HG02884 (cell line): ENCODE data around the gene SCP2.
"Not testable (repeated sequence)": the region's sequence is repeated elsewhere in the genome, so short reads cannot be mapped to it uniquely, and the experiment has no call there.

ENCODE experiments used
- ATAC-seq: cut with Tn5 transposase; IDR thresholded peaks from one replicate; pipeline ENCODE4 v1.9.1; 2021; ENCODE audit warnings: mild to moderate bottlenecking, moderate library complexity; ENCODE audit not compliant: unreplicated experiment

Gene SCP2

GRCh38 chr1:52916241-52916975 lies 10.7 kb upstream of the SCP2 start:
- no peak for ATAC-seq

GRCh38 chr1:52917156-52917555 lies 9.9 kb upstream of the SCP2 start:
- no peak for ATAC-seq

GRCh38 chr1:52917581-52917980 lies 9.5 kb upstream of the SCP2 start:
- ATAC-seq: no peak

- no peak for ATAC-seq
Measured at GRCh38 chr1:52918201-52918600, 8.9 kb upstream of the SCP2 start.

GRCh38 chr1:52919051-52919722 lies 7.9 kb upstream of the SCP2 start:
- ATAC-seq: no peak

- no peak for ATAC-seq
Measured at GRCh38 chr1:52919723-52920483, 7.2 kb upstream of the SCP2 start.

- no peak for ATAC-seq
Measured at GRCh38 chr1:52920791-52921291, 6.2 kb upstream of the SCP2 start.

- ATAC-seq: no peak
Measured at GRCh38 chr1:52925571-52926005, 1.5 kb upstream of the SCP2 start.

GRCh38 chr1:52926864-52927211 lies 238 bp upstream of the SCP2 start:
- no peak for ATAC-seq

- no peak for ATAC-seq
Measured at GRCh38 chr1:52928015-52928404, 934 bp downstream of the SCP2 start.

- no peak for ATAC-seq
Measured at GRCh38 chr1:52929019-52929418, 1.9 kb downstream of the SCP2 start.

- ATAC-seq: no peak
Measured at GRCh38 chr1:52937433-52938182, 10.5 kb downstream of the SCP2 start.

- ATAC-seq: no peak
Measured at GRCh38 chr1:52938183-52938451, 11.0 kb downstream of the SCP2 start.

- ATAC-seq: no peak
Measured at GRCh38 chr1:52943876-52944416, 16.9 kb downstream of the SCP2 start.

- ATAC-seq: no peak
Measured at GRCh38 chr1:52944566-52944965, 17.5 kb downstream of the SCP2 start.

GRCh38 chr1:52947490-52947889 lies 20.4 kb downstream of the SCP2 start:
- no peak for ATAC-seq

GRCh38 chr1:52949602-52950001 lies 22.5 kb downstream of the SCP2 start:
- ATAC-seq: not testable (repeated sequence)

GRCh38 chr1:52952112-52952511 lies 25.0 kb downstream of the SCP2 start:
- ATAC-seq: no peak

- ATAC-seq: no peak
Measured at GRCh38 chr1:52955129-52955970, 28.3 kb downstream of the SCP2 start.

GRCh38 chr1:52963101-52963500 lies 36.0 kb downstream of the SCP2 start:
- no peak for ATAC-seq
